AG04449 (cell line): ENCODE results near the gene CDKN1A.

Source experiments
- CTCF ChIA-PET: fragments of 350-600 bp; formaldehyde crosslinking; extraction: SDS; loops from one replicate; lab custom pipeline; 2021; ENCODE audit warnings: antibody characterized with exemption; lab: Yijun Ruan, JAX
- POLR2A ChIA-PET: fragments of 400-600, 350-600 bp; formaldehyde crosslinking; extraction: SDS; loops from one replicate; lab custom pipeline; 2020; ENCODE audit warnings: antibody characterized with exemption, inconsistent platforms; lab: Yijun Ruan, JAX
- DNase-seq: peaks from one replicate; pipeline ENCODE4 v3.0.0-alpha.2; 2010; ENCODE audit warnings: low read depth, low spot score
- H3K4me3 ChIP-seq: 2 replicates; pipeline ENCODE4 v1.5.1; 2011; ENCODE audit warnings: low read depth, mild to moderate bottlenecking, control low read depth, low read length
- CTCF ChIP-seq: IDR thresholded peaks from one replicate; pipeline ENCODE4 v1.5.1; 2011; ENCODE audit warnings: mild to moderate bottlenecking, moderate library complexity, low read length, control low read depth, inconsistent platforms; ENCODE audit not compliant: insufficient read depth; ENCODE audit errors: missing control alignments

Gene CDKN1A

GRCh38 chr6:36688063-36688738 lies 9.7 kb downstream of the CDKN1A start:
- POLR2A ChIA-PET, result interaction anchor here (0.7 to 4.4 kb wide), 2 partner anchors 10 to 533 kb away, joined by 6 to 24 read pairs; partner anchors contain the start of gene CDKN1A
- CTCF ChIA-PET, result interaction anchor here (0.6 to 12.4 kb wide), 5 partner anchors 23 to 72 kb away, joined by 3 to 118 read pairs (median 7); no protein-coding TSS in a partner anchor
- DNase-seq, result no peak
- H3K4me3 ChIP-seq, result no peak overlapping the region
- TF ChIP-seq CTCF, result no peak

- H3K4me3 ChIP-seq, result no peak overlapping the region
- no peak for DNase-seq
- TF ChIP-seq CTCF, result no peak
- POLR2A ChIA-PET, result interaction anchor here (0.7 to 4.4 kb wide), 2 partner anchors 10 to 533 kb away, joined by 6 to 24 read pairs; partner anchors contain the start of gene CDKN1A
- CTCF ChIA-PET, result interaction anchor here (0.6 to 12.4 kb wide), 4 partner anchors 23 to 73 kb away, joined by 3 to 118 read pairs (median 34); no protein-coding TSS in a partner anchor
These were observed 10.2 kb downstream of the CDKN1A start for GRCh38 chr6:36688739-36689075.

- CTCF ChIA-PET, result interaction anchor here (0.7 to 12.4 kb wide), 5 partner anchors 33 to 76 kb away, joined by 3 to 118 read pairs (median 3); no protein-coding TSS in a partner anchor
- POLR2A ChIA-PET, result interaction anchor here (1.1 to 4.4 kb wide), 3 partner anchors 10 to 66 kb away, joined by 4 to 24 read pairs (median 5); partner anchors contain the start of gene CDKN1A
These were observed 12.5 kb downstream of the CDKN1A start for GRCh38 chr6:36691011-36691410.

GRCh38 chr6:36691612-36692011 lies 13.1 kb downstream of the CDKN1A start:
- ChIA-PET POLR2A (interaction anchor here (1.1 kb wide), 1 partner anchor 66 kb away, joined by 4 read pairs; no protein-coding TSS in a partner anchor), CTCF (interaction anchor here (1.0 to 12.4 kb wide), 2 partner anchors 67 kb away, joined by 3 to 118 read pairs; no protein-coding TSS in a partner anchor)
- no peak for TF ChIP-seq CTCF
- no peak overlapping the region for H3K4me3 ChIP-seq
- DNase-seq, result no peak

More at GRCh38 chr6:36691011-36691410, 12.5 kb downstream of the CDKN1A start:
- no peak for DNase-seq
- TF ChIP-seq CTCF, result no peak
- no peak overlapping the region for H3K4me3 ChIP-seq

- ChIA-PET POLR2A (no interaction called here), CTCF (interaction anchor here (0.8 to 1.1 kb wide), 2 partner anchors 15 to 67 kb away, joined by 3 to 8 read pairs; no protein-coding TSS in a partner anchor)
- no peak for DNase-seq
- no peak for TF ChIP-seq CTCF
- H3K4me3 ChIP-seq, result no peak overlapping the region
These were observed 13.7 kb downstream of the CDKN1A start for GRCh38 chr6:36692220-36692619.
